Vagina (tissue), 2 donors: Measurements from ENCODE around the gene PCK1. TPM values are rescaled to one million over a fixed set of nuclear protein-coding genes. Genes with fewer than 3 reads are reported as not detected.

Experiments used
- DNase-seq, 2 donors: peaks; one replicate each; pipeline ENCODE4 v3.0.0-alpha.2; 2017; ENCODE audit errors: extremely low spot score in 2 of 2
- H3K27ac ChIP-seq: fragments of 200-600 bp; sonication (generic); one replicate; pipeline ENCODE4 v1.5.1; 2019
- H3K27me3 ChIP-seq: fragments of 200-600 bp; sonication (generic); one replicate; pipeline ENCODE4 v1.5.1; 2019
- H3K36me3 ChIP-seq, 2 donors: fragments of 200-600 bp; sonication (generic); one replicate each; pipeline ENCODE4 v1.5.1; 2017 to 2019
- H3K4me1 ChIP-seq: fragments of 200-600 bp; sonication (generic); one replicate; pipeline ENCODE4 v1.5.1; 2019
- H3K4me3 ChIP-seq, 2 donors: fragments of 200-600 bp; sonication (generic); 1 replicate in 1 of 2; 2 replicates in 1 of 2; pipeline ENCODE4 v1.5.1; 2016 to 2019
- H3K9me3 ChIP-seq: fragments of 200-600 bp; sonication (generic); one replicate; pipeline ENCODE4 v1.5.1; 2019
- POLR2A ChIP-seq, 2 donors: fragments of 450-650 bp; IDR thresholded peaks; one replicate each; pipeline ENCODE4 v1.6.1; 2017; ENCODE audit warnings: antibody characterized with exemption in 2 of 2, mild to moderate bottlenecking in 2 of 2, moderate library complexity in 2 of 2
- POLR2AphosphoS5 ChIP-seq, 2 donors: sonication (generic); formaldehyde crosslinking; IDR thresholded peaks; one replicate each; pipeline ENCODE4 v1.9.0; 2017; ENCODE audit warnings: antibody characterized with exemption in 2 of 2, mild to moderate bottlenecking in 2 of 2, low read depth in 1 of 2; ENCODE audit not compliant: insufficient read depth in 1 of 2
- intact Hi-C: fragments of 100-400 bp; cut with DNase I; formaldehyde crosslinking; loops from one replicate; pipeline ENCODE4 v1.15.1; 2023
- total RNA-seq: library from RNA; depleted of rRNA; stranded (reverse); fragments of >200 nt; gene quantifications from one replicate; pipeline ENCODE4 v1.2.3, GENCODE V29; 2016
- TF ChIP-seq, protein P1 (sequence below), 3 experiments: fragments of 450-650 bp in 2 of 3; fragments of 200-600 bp in 1 of 3; sonication (generic) in 1 of 3; IDR thresholded peaks; one replicate each; pipeline ENCODE4 v1.5.1; 2017 to 2019; ENCODE audit warnings: antibody characterized with exemption in 3 of 3, mild to moderate bottlenecking in 2 of 3, moderate library complexity in 2 of 3

Gene PCK1
- total RNA-seq, 1 donor from 2014 or later = 13.0 TPM

DNA sequence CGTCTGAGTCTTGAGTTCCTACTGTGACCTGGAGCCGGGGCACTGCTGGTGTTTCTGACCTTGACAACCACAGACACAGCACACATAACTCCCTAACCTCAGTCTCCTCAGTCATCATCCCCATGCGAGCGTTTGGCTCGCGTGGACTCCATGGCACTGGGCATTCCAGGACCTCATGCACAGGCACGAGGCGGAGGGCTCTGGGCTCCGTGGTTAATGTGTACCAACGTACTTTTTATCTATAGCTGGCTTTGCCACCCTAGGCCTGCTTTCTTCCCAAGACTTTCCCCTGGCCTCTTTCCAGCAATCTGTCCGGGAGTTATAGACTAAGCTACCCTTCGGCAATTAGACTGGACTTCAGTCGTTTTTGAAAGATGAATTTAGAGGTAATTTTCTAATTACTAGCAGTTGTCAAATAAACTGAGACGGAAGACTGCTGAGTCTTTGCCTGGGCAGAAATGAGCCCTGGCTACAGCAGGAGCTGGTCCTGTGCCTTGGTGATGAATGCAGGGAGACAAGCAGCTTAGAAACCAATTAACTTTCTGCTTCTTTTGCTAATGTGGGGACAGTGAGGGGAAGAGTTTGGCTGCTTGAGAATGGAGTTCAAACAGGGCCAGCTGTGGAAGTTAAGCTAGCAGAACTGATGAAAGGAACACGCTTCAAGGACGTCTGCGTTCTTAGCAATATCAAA is 19.9 kb upstream of the PCK1 start:
- Histone ChIP-seq H3K27ac (no peak overlapping the region), H3K36me3 (no peaks in the 10 kb centered on the region), H3K27me3 (no peaks in the 10 kb centered on the region), H3K9me3 (no peaks in the 10 kb centered on the region), H3K4me3 (no peak overlapping the region), H3K4me1 (no peaks in the 10 kb centered on the region)
- intact Hi-C loops = no loop called here
- no peak for DNase-seq
- TF ChIP-seq POLR2AphosphoS5 (IDR thresholded peaks at IDR 0.05; ENCODE audit: insufficient read depth in 1 of 2, low read depth in 1 of 2) = no peak
- no peak for TF ChIP-seq POLR2A (IDR thresholded peaks at IDR 0.05)
- TF ChIP-seq, protein P1, sequence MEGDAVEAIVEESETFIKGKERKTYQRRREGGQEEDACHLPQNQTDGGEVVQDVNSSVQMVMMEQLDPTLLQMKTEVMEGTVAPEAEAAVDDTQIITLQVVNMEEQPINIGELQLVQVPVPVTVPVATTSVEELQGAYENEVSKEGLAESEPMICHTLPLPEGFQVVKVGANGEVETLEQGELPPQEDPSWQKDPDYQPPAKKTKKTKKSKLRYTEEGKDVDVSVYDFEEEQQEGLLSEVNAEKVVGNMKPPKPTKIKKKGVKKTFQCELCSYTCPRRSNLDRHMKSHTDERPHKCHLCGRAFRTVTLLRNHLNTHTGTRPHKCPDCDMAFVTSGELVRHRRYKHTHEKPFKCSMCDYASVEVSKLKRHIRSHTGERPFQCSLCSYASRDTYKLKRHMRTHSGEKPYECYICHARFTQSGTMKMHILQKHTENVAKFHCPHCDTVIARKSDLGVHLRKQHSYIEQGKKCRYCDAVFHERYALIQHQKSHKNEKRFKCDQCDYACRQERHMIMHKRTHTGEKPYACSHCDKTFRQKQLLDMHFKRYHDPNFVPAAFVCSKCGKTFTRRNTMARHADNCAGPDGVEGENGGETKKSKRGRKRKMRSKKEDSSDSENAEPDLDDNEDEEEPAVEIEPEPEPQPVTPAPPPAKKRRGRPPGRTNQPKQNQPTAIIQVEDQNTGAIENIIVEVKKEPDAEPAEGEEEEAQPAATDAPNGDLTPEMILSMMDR (IDR thresholded peaks at IDR 0.05) = no peak

DNA sequence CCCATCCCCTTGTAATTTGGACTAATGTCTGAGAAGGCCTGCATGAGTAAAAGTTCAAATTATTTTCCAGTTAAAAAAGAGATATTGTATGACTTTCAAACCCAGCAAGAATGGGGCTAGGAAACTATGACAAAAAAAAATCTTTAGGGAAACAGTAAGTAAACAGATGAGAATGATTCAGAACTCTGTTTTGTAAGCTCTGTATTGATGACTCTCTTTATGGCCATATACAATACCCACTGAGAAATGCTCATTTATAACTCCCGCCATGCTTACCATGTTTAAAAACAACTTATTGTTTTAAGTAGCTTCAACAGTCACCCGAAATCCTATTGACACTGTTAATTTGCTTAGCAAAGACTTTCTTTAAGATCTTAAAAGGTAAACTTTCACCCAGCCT is 17.2 kb upstream of the PCK1 start:
- Histone ChIP-seq H3K4me3 (no peak overlapping the region), H3K27ac (no peak overlapping the region), H3K36me3 (no peaks in the 10 kb centered on the region), H3K27me3 (no peaks in the 10 kb centered on the region), H3K9me3 (no peaks in the 10 kb centered on the region), H3K4me1 (no peaks in the 10 kb centered on the region)
- no peak for DNase-seq
- intact Hi-C loops = no loop called here
- TF ChIP-seq POLR2A (IDR thresholded peaks at IDR 0.05) = no peak
- TF ChIP-seq, protein P1 (IDR thresholded peaks at IDR 0.05) = no peak
- TF ChIP-seq POLR2AphosphoS5 (IDR thresholded peaks at IDR 0.05; ENCODE audit: insufficient read depth in 1 of 2, low read depth in 1 of 2) = no peak

DNA sequence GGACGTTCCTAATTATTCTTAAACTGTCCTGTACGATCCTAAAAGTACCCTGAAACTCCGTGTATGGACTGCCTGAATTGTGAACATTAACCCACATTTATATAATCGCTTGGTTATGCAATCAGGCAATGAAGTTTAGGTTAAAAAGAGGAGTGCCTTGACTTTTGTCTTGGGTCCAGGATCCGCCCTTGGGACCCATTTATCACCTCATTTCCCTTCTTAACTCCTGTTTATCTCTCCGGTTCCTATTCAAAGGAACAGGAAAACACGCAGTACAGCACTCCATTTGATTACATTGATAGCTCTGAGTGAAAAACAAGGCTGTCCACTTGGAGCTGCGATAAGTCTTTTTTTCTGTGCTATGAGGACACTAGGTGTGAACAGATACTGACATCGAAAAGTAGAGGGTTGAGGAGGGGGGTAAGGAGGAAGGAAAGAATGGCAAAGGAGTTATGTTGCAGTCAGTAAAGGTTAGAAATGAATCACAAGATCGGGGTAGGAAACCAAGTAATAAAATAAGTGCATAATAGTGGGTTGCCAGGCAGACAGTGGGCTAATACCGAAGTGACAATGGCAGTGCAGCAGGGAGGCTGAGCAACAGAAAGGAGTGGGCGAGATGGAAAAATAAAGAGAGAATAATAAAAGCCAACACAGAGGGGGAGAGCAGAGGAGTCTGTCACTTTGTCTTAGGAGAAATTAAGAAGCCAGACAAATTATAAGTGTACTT is 15.9 kb upstream of the PCK1 start:
- no peaks in the 10 kb centered on the region for H3K4me1 ChIP-seq
- DNase-seq = no peak
- no peak overlapping the region for H3K4me3 ChIP-seq
- intact Hi-C loops = no loop called here
- TF ChIP-seq POLR2A (IDR thresholded peaks at IDR 0.05) (no peak), POLR2AphosphoS5 (IDR thresholded peaks at IDR 0.05; ENCODE audit: insufficient read depth in 1 of 2, low read depth in 1 of 2) (peak in 1 of 2 donors; percentile 69)
- TF ChIP-seq, protein P1 (IDR thresholded peaks at IDR 0.05) = no peak
- no peaks in the 10 kb centered on the region for H3K36me3 ChIP-seq
- no peaks in the 10 kb centered on the region for H3K27me3 ChIP-seq
- H3K27ac ChIP-seq = no peak overlapping the region
- no peaks in the 10 kb centered on the region for H3K9me3 ChIP-seq

DNA sequence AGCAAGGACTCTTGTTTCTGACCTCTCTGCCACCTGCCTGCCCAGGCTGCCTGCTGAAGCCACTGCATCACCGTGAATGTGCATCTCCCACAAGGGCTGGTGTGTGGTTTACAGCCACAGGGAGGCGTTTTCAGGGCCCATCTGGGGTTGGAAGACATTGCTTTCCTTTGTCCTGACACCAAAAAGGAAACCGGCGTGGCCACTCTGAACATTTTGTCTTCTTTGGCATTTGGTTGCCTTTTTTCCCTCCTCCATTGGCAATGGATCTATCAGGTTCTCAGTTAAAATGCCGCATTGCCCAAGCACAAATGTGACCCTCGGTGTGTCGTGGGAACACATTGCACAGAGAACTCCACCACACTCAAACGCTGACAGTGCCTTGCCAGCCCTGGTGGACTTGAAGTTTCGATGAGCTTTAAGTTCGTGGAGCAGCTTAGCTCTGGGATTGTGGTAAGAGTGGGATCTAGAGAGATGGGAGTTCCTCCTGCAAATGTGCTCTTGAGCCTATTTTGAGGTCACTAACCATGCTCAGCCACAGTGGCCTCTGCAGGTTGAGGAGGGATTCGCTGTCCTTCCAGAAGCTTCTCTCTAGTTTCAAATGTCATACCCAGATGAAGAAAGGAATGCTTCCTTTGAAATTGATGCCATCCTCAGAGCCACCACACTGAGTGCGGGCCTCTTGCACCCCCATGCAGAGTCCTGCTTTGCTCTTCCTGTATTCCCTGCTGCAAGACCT is 14.8 kb upstream of the PCK1 start:
- Histone ChIP-seq H3K36me3 (no peaks in the 10 kb centered on the region), H3K9me3 (no peaks in the 10 kb centered on the region), H3K4me1 (no peaks in the 10 kb centered on the region), H3K27me3 (no peaks in the 10 kb centered on the region), H3K4me3 (no peak overlapping the region), H3K27ac (no peak overlapping the region)
- no peak for DNase-seq
- TF ChIP-seq, protein P1 (IDR thresholded peaks at IDR 0.05) = no peak
- no peak for TF ChIP-seq POLR2A (IDR thresholded peaks at IDR 0.05)
- TF ChIP-seq POLR2AphosphoS5 (IDR thresholded peaks at IDR 0.05; ENCODE audit: insufficient read depth in 1 of 2, low read depth in 1 of 2) = no peak
- intact Hi-C loops = no loop called here
